ENCODE data around the gene RRP15.

Gene RRP15

DNA sequence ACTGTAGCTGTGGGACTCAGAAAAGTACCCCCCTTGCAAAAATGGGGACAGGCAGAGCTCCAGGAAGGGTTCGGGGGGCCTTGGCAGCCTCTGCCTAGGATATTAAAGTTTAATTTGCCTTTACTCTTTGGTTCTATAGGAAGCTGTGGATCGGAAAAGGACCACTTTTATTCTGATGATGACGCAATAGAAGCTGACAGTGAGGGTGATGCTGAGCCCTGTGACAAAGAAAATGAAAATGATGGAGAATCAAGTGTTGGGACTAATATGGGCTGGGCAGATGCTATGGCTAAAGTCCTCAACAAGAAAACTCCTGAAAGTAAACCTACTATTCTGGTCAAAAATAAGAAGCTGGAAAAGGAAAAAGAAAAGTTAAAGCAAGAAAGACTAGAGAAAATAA lies 17.1 kb downstream of the RRP15 start:
- peaks cover 24% of the 10 kb centered on the region for H3K79me2 ChIP-seq (ENCODE audit: insufficient read depth, low read length)
- H3K9me3 ChIP-seq (ENCODE audit: insufficient read depth, low read depth, low read length) = no peaks in the 10 kb centered on the region
- H3F3A ChIP-seq (ENCODE audit: low read depth) = no peaks in the 10 kb centered on the region
- H3K4me3 ChIP-seq (ENCODE audit: low read length, poor library complexity, severe bottlenecking) = no peak overlapping the region
- peaks cover 9% of the 10 kb centered on the region for H3K4me1 ChIP-seq (ENCODE audit: insufficient read depth, low read length, poor library complexity, severe bottlenecking)
- no peak overlapping the region for H3K4me2 ChIP-seq (ENCODE audit: low read depth, low read length, poor library complexity, severe bottlenecking)
- H3K9ac ChIP-seq (ENCODE audit: low read depth, low read length, poor library complexity, severe bottlenecking) = no peak overlapping the region
- H2AFZ ChIP-seq (ENCODE audit: low read length) = no peak overlapping the region
- H4K20me1 ChIP-seq (ENCODE audit: insufficient read depth, low read length, poor library complexity, severe bottlenecking) = peaks cover 11% of the 10 kb centered on the region
- TF ChIP-seq EZH2phosphoT487 (IDR thresholded peaks at IDR 0.05; ENCODE audit: borderline replicate concordance) = no peak
- TF ChIP-seq, protein P1, sequence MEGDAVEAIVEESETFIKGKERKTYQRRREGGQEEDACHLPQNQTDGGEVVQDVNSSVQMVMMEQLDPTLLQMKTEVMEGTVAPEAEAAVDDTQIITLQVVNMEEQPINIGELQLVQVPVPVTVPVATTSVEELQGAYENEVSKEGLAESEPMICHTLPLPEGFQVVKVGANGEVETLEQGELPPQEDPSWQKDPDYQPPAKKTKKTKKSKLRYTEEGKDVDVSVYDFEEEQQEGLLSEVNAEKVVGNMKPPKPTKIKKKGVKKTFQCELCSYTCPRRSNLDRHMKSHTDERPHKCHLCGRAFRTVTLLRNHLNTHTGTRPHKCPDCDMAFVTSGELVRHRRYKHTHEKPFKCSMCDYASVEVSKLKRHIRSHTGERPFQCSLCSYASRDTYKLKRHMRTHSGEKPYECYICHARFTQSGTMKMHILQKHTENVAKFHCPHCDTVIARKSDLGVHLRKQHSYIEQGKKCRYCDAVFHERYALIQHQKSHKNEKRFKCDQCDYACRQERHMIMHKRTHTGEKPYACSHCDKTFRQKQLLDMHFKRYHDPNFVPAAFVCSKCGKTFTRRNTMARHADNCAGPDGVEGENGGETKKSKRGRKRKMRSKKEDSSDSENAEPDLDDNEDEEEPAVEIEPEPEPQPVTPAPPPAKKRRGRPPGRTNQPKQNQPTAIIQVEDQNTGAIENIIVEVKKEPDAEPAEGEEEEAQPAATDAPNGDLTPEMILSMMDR (conservative IDR thresholded peaks at IDR 0.05; ENCODE audit: low read length) = no peak
- H3K27me3 ChIP-seq (ENCODE audit: insufficient read depth, low read length, poor library complexity, severe bottlenecking) = no peaks in the 10 kb centered on the region
- H3K9me2 ChIP-seq (replicated peaks; ENCODE audit: low read depth, low read length) = no peaks in the 10 kb centered on the region
- peaks cover 27% of the 10 kb centered on the region; the same call in 1 of the 2 replicates for H3K36me3 ChIP-seq (ENCODE audit: insufficient read depth, low read length)

DNA sequence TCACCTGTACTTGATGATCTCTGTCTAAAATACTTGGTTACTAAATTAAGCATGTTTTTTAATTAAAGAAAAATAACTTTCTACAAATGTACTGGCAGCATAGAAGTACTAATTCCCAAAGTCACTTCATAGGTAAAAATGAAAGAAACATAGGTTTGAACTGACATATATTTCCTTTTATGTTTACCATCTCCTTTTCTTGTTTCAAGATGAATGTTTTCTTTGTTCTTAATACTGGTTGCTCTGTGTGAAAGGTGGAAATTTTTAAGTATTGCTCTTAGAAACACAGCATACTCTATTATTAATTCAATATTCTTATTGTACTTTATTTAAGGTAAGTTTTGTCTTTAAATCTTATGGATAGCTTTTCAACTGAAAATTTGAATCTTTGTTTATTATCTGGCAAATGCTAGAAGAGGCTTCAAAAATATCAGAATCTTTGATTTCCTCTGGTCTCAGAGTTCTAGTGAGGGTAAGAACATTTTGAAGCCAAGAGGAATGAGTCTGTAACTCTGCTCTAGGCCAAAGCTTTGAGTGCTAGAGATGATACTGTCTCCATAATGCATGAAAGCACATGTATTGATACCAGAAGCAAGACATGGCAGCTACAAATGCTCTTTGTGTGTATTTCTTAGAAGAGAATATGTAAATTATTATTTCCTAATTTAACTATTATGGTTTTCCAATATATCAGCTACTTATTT lies 18.2 kb downstream of the RRP15 start:
- Histone ChIP-seq H3K4me3 (ENCODE audit: low read length, poor library complexity, severe bottlenecking) (no peak overlapping the region), H3K79me2 (ENCODE audit: insufficient read depth, low read length) (peaks cover 14% of the 10 kb centered on the region), H3K4me2 (ENCODE audit: low read depth, low read length, poor library complexity, severe bottlenecking) (no peak overlapping the region), H2AFZ (ENCODE audit: low read length) (no peak overlapping the region), H3K36me3 (ENCODE audit: insufficient read depth, low read length) (peaks cover 37% of the 10 kb centered on the region; the same call in 1 of the 2 replicates), H3K9me3 (ENCODE audit: insufficient read depth, low read depth, low read length) (no peaks in the 10 kb centered on the region), H3K9me2 (replicated peaks; ENCODE audit: low read depth, low read length) (no peaks in the 10 kb centered on the region), H3K4me1 (ENCODE audit: insufficient read depth, low read length, poor library complexity, severe bottlenecking) (peaks cover 9% of the 10 kb centered on the region), H3K27me3 (ENCODE audit: insufficient read depth, low read length, poor library complexity, severe bottlenecking) (no peaks in the 10 kb centered on the region), H3F3A (ENCODE audit: low read depth) (no peaks in the 10 kb centered on the region), H3K9ac (ENCODE audit: low read depth, low read length, poor library complexity, severe bottlenecking) (no peak overlapping the region), H4K20me1 (ENCODE audit: insufficient read depth, low read length, poor library complexity, severe bottlenecking) (peaks cover 11% of the 10 kb centered on the region)
- TF ChIP-seq, protein P1 (conservative IDR thresholded peaks at IDR 0.05; ENCODE audit: low read length) = no peak
- TF ChIP-seq EZH2phosphoT487 (IDR thresholded peaks at IDR 0.05; ENCODE audit: borderline replicate concordance) = no peak

DNA sequence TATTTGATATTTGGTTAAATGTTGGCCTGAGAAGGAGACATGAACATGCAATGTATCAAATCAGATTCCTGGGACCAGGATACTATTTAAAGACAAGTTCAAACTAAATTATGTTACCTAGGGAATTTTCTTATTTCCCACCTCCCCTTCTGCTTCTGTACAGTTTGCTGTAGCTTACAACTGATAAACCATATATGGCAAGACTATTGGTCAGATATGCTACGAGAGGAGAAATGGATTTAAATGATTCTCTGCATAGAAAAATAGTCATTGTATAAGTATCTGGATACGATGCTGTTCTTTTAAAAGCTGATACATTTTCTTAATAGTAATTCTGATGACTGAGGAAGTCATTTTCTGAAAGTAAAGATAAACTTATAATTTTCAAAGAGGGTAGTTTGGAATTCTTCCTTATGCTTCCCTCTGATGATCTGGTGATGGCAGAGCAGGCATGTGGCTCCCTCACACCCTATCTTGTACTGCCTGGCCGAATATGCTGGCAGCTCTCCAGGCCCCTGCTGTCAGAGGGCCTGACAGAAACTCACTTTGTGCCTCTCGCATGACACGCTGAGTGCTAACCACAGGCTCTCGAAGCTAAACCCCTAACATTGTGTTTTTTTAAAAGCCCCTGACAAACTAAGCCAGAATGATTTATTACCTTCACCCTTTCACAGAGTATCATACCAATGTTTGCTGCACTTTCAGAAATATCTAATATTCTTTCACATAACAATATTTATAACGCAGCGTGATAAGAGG lies 19.4 kb downstream of the RRP15 start:
- Histone ChIP-seq H3F3A (ENCODE audit: low read depth) (no peaks in the 10 kb centered on the region), H3K9me3 (ENCODE audit: insufficient read depth, low read depth, low read length) (no peaks in the 10 kb centered on the region), H2AFZ (ENCODE audit: low read length) (no peak overlapping the region), H3K27me3 (ENCODE audit: insufficient read depth, low read length, poor library complexity, severe bottlenecking) (no peaks in the 10 kb centered on the region), H3K4me3 (ENCODE audit: low read length, poor library complexity, severe bottlenecking) (no peak overlapping the region), H3K9me2 (replicated peaks; ENCODE audit: low read depth, low read length) (no peaks in the 10 kb centered on the region), H3K4me1 (ENCODE audit: insufficient read depth, low read length, poor library complexity, severe bottlenecking) (peaks cover 9% of the 10 kb centered on the region), H3K36me3 (ENCODE audit: insufficient read depth, low read length) (peaks cover 45% of the 10 kb centered on the region; the same call in 1 of the 2 replicates), H3K9ac (ENCODE audit: low read depth, low read length, poor library complexity, severe bottlenecking) (no peak overlapping the region), H4K20me1 (ENCODE audit: insufficient read depth, low read length, poor library complexity, severe bottlenecking) (peaks cover 6% of the 10 kb centered on the region), H3K4me2 (ENCODE audit: low read depth, low read length, poor library complexity, severe bottlenecking) (no peak overlapping the region), H3K79me2 (ENCODE audit: insufficient read depth, low read length) (peaks cover 10% of the 10 kb centered on the region)
- no peak for TF ChIP-seq EZH2phosphoT487 (IDR thresholded peaks at IDR 0.05; ENCODE audit: borderline replicate concordance)
- TF ChIP-seq, protein P1 (conservative IDR thresholded peaks at IDR 0.05; ENCODE audit: low read length) = no peak
